ENCODE results near the gene SHH.

SHH gene

DNA sequence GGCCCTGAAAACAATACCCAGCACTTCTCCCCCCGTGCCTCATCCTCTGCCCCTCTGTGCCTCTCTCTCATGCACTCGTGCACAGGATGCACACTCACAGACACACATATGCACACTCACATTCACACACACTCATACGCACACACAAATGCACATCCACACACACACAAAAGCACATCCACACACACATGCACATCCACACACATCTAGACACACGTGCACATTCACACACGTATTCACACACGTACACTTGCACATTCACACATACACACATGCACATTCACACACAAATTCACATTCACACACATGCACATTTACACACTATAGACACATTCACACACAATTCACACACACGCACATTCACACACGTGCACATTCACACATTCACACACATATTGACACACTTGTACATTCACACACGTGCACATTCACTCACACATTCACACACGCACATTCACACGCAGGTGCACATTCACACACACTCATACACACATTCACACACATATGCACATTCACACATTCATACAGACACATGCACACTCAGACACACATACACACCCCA is 19.2 kb downstream of the SHH start:
- no peak for DNase-seq (ENCODE audit: low read depth in 1 of 2, low spot score in 1 of 2)

DNA sequence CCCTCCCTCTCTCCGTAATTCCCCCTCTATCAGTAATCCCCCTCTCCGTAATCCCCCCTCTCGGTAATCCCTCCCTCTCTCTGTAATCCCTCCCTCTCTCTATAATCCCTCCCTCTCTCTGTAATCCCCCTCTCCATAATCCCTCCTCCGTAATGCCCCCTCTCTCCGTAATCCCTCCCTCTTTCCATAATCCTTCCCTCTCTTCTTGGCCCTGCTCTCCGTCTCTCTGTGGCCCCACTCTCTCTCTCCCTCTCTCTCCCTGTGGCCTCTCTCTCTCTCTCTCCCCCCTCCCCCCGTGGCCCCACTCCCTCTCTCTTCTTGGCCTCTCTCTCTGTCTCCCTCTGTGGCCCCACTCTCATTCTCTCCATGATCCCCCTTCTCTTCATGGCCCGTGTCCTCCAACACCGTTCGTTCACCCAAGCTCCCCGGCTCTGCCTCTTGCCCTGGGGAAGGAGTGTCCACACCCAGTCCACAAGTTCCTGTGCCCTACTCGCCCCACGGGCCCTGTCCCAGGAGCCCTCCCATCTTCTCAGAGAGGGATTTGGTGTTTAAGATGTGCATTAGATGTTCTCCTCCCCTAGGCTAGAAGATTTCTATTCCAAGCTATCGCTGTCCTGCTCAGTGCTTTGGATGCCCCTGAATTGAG is 19.8 kb downstream of the SHH start:
- DNase-seq (ENCODE audit: low read depth in 1 of 2, low spot score in 1 of 2), result no peak

DNA sequence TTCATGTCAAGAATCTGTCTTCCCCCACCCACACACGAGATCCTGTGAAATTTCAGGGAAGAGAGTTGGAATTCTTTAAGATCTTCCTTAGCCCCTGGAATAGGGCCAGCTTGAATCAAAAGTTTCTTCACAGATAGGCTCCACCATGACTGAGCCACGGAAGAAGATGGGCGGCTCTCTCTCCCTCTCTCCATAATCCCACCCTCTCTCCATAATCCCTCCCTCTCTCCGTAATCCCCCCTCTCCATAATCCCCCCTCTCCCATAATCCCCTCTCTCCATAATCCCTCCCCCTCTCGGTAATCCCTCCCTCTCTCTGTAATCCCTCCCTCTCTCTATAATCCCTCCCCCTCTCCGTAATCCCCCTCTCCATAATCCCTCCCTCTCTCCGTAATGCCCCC is 20.4 kb downstream of the SHH start:
- no peak for DNase-seq (ENCODE audit: low read depth in 1 of 2, low spot score in 1 of 2)

GRCh38 chr7:155791214-155791737 is 21.0 kb downstream of the SHH start:
- no peak for DNase-seq (ENCODE audit: low read depth in 1 of 2, low spot score in 1 of 2)

- DNase-seq (ENCODE audit: low read depth in 1 of 2, low spot score in 1 of 2), result no peak
These were observed 21.6 kb downstream of the SHH start for GRCh38 chr7:155790666-155791065.

GRCh38 chr7:155789001-155789725 is 23.1 kb downstream of the SHH start:
- DNase-seq (ENCODE audit: low read depth in 1 of 2, low spot score in 1 of 2), result no peak

GRCh38 chr7:155788616-155789000 is 23.7 kb downstream of the SHH start:
- no peak for DNase-seq (ENCODE audit: low read depth in 1 of 2, low spot score in 1 of 2)

DNA sequence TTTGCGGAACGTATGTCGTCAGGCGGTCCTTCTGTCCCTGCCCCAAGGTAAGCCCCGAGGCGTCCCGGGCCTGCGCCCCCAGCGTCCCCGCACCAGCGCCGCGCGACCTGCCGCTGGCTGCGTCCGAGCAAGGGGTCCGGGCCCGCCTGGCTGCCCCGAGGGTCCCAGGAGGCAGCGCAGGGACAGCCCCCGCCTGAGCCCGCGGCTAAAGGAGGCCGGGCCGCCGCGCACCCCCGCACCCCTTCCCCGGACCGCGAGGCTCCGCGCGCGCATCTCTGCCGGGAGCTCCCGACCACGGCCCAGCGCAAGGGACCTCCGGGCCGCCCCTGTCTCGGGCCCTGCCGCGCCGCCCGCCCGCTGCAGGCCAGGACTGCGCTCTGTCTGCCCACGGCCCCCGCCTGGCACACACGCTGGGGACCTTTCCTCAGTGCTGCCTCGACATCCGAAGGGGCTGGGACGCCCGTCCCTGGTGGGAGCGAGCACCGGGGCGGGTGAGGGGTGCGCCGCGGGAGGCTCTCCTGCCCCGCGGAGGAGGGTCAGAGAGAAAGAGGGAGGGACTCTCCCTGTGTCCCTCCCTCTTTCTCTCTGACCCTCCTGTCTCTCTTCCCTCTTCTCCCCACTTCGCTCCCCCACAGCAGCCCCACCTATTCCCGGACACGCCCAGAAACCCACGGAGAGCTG is 25.0 kb downstream of the SHH start:
- no peak for DNase-seq (ENCODE audit: low read depth in 1 of 2, low spot score in 1 of 2)

DNA sequence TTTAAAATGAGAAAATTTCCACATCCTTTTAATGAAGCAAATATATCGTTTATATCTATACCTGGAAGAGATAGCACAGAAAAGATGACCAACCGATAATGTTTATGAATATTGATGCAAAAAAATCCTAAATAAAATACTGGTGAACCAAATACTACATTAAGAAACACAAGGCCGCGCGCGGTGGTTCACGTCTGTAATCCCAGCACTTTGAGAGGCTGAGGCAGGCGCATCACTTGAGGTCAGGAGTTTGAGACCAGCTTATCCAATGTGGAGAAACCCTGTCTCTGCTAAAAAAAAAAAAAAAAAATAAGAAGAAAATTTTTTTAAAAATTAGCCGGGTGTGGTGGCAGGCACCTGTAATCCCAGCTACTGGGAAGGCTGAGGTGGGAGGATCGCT is 25.8 kb downstream of the SHH start:
- no peak for DNase-seq (ENCODE audit: low read depth in 1 of 2, low spot score in 1 of 2)

- DNase-seq (ENCODE audit: low read depth in 1 of 2, low spot score in 1 of 2), result no peak
These were observed 26.7 kb downstream of the SHH start for GRCh38 chr7:155785536-155785935.

- no peak for DNase-seq (ENCODE audit: low read depth in 1 of 2, low spot score in 1 of 2)
These were observed 29.8 kb downstream of the SHH start for GRCh38 chr7:155782466-155782865.

DNA sequence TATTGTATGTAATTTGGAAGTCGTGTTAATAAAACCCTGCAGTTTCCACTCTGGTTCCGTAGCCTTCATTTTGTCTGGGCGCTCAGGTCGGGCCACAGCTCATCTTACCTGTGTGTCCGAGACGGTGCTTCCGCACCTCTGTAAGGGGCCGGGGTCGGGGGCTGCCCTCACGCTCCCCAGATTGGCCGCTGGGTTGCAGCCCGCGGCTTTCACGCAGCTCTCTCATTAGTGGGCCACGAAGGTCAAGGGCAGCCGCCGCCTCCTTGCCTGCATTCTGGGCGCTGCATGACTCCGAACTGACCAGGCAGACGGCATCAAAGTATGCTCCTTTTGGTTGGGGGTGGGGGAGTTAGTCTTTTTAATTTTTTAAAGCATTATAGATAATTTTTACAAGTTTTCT is 30.8 kb downstream of the SHH start:
- no peak for DNase-seq (ENCODE audit: low read depth in 1 of 2, low spot score in 1 of 2)

- no peak for DNase-seq (ENCODE audit: low read depth in 1 of 2, low spot score in 1 of 2)
These were observed 31.4 kb downstream of the SHH start for GRCh38 chr7:155780884-155781283.

- DNase-seq (ENCODE audit: low read depth in 1 of 2, low spot score in 1 of 2), result no peak
These were observed 33.9 kb downstream of the SHH start for GRCh38 chr7:155778349-155778748.

DNA sequence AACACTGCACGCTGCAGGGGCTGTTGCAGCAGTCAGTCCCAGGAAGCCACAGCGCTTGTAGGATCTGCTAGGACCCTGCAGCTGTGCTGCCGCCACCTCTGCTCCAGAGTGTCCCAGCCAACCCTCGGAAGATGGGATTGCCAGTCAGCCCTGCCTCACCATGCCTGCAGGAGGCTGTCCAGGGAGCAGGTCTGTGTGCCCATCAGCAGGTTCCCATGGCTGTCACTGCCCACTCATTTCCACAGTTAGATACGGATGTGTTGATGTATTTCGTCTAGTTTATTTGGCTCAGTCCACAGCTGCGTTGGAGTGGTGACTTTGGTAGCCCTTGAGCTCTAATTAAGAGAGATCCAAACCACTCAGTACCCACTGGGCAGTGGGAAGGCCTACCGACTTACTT is 35.7 kb downstream of the SHH start:
- DNase-seq (ENCODE audit: low read depth in 1 of 2, low spot score in 1 of 2), result no peak

DNA sequence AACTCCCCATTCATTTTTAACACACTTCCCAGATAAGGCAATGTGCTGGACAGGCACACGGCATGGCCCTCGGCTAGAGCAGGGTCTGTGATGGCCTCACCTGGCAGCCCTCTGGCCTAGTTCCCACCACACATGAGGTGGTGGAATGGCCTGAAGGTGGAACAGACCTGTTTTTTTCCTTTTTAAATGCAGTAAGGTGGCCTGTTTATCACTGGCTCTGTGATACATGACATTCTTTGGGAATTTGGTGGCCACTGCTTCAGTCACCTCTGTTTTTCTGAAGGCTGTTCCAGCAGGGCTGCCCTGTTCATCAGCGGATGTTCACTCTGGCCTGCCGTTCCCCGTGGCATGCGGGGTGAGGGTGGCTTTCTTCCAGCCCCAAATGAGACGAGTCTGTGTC is 36.6 kb downstream of the SHH start:
- DNase-seq (ENCODE audit: low read depth in 1 of 2, low spot score in 1 of 2), result no peak

DNA sequence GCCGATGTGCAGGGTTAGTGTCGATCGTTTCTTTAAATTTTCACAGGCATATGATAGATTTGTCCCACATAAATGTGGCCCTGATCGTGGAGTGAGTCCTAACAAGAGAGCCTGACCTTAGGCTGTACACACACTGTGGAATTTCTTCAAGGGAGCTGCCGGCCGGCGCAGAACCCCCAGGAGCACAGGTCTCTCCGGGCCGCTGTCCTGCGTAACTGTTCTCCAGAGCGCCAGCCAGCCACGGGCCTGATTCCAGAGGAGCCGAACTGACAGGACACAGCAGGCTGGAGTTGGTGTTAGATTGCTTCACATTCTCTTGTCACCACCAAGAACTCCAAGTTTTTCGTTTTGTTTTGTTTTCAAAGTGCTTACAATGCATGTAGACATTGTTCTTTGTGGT is 37.3 kb downstream of the SHH start:
- no peak for DNase-seq (ENCODE audit: low read depth in 1 of 2, low spot score in 1 of 2)

GRCh38 chr7:155773531-155773930 is 38.7 kb downstream of the SHH start:
- DNase-seq (ENCODE audit: low read depth in 1 of 2, low spot score in 1 of 2), result no peak

GRCh38 chr7:155770241-155770640 is 42.0 kb downstream of the SHH start:
- no peak for DNase-seq (ENCODE audit: low read depth in 1 of 2, low spot score in 1 of 2)

GRCh38 chr7:155769701-155770100 is 42.6 kb downstream of the SHH start:
- no peak for DNase-seq (ENCODE audit: low read depth in 1 of 2, low spot score in 1 of 2)

- DNase-seq (ENCODE audit: low read depth in 1 of 2, low spot score in 1 of 2), result no peak
These were observed 45.0 kb downstream of the SHH start for GRCh38 chr7:155766966-155767916.
